ENCODE results near the gene PHC3. TPM values are rescaled to one million over a fixed set of nuclear protein-coding genes. Genes with fewer than 3 reads are reported as not detected.

Gene PHC3
- total and polyA plus RNA-seq, 2 of the 13 experiments (the other 11 are each of a cell fraction or from before 2014, with no cell fraction given): 24.1 to 49.0 TPM

DNA sequence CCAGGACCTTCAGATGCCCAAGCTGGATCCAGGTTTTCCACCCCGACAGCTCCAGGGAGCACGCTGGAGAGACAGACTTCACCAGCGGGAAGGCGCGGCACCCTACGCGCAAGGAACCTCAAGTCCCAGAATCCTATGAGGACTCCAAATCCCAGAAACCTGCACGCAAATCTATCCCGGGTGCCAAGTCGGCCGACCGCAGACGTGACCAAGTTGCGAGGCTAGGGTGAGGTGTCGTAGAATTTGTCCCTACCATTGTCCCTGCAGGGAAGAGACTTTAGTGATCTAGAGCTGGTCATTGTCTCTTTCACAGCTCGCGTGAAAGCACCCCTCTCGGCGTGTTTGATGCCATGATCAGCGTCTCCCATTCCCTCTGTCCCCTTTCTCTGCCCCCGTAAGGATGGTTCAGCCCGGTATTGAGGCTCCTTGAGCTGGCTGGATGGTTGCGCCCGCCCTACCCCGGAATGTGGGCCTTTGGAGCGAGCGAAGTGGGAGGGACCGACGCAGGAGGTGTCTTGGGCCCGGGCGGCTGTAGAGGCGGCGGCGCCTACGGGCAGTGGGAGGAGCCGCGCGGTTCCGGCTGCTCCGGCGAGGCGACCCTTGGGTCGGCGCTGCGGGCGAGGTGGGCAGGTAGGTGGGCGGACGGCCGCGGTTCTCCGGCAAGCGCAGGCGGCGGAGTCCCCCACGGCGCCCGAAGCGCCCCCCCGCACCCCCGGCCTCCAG, 40.6 kb upstream of the PHC3 start, which contains the start of gene PRKCI (continued):
- TF ChIP-seq, protein P1, sequence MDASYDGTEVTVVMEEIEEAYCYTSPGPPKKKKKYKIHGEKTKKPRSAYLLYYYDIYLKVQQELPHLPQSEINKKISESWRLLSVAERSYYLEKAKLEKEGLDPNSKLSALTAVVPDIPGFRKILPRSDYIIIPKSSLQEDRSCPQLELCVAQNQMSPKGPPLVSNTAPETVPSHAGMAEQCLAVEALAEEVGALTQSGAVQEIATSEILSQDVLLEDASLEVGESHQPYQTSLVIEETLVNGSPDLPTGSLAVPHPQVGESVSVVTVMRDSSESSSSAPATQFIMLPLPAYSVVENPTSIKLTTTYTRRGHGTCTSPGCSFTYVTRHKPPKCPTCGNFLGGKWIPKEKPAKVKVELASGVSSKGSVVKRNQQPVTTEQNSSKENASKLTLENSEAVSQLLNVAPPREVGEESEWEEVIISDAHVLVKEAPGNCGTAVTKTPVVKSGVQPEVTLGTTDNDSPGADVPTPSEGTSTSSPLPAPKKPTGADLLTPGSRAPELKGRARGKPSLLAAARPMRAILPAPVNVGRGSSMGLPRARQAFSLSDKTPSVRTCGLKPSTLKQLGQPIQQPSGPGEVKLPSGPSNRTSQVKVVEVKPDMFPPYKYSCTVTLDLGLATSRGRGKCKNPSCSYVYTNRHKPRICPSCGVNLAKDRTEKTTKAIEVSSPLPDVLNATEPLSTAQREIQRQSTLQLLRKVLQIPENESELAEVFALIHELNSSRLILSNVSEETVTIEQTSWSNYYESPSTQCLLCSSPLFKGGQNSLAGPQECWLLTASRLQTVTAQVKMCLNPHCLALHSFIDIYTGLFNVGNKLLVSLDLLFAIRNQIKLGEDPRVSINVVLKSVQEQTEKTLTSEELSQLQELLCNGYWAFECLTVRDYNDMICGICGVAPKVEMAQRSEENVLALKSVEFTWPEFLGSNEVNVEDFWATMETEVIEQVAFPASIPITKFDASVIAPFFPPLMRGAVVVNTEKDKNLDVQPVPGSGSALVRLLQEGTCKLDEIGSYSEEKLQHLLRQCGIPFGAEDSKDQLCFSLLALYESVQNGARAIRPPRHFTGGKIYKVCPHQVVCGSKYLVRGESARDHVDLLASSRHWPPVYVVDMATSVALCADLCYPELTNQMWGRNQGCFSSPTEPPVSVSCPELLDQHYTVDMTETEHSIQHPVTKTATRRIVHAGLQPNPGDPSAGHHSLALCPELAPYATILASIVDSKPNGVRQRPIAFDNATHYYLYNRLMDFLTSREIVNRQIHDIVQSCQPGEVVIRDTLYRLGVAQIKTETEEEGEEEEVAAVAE (CRISPR knock-in tag; IDR thresholded peaks at IDR 0.05; ENCODE audit: borderline replicate concordance): no peak
- TF ChIP-seq ZFP36 (IDR thresholded peaks at IDR 0.05; ENCODE audit: borderline replicate concordance, low read depth, low read length, partially characterized antibody) (no peak), TMF1 (CRISPR knock-in tag; IDR thresholded peaks at IDR 0.05; ENCODE audit: low read depth) (no peak), MED13 (CRISPR knock-in tag; IDR thresholded peaks at IDR 0.05) (no peak), ZFP91 (CRISPR knock-in tag; IDR thresholded peaks at IDR 0.05; ENCODE audit: borderline replicate concordance) (peak; percentile 57; the same call in 1 of the 2 replicates), ZNF484 (CRISPR knock-in tag; IDR thresholded peaks at IDR 0.05; ENCODE audit: borderline replicate concordance, low read depth) (no peak), ZBTB8A (CRISPR knock-in tag; IDR thresholded peaks at IDR 0.05; ENCODE audit: borderline replicate concordance, low read depth) (no peak), CHCHD3 (CRISPR knock-in tag; IDR thresholded peaks at IDR 0.05) (no peak), RARG (CRISPR knock-in tag; IDR thresholded peaks at IDR 0.05; ENCODE audit: low read depth) (no peak), ZFP37 (CRISPR knock-in tag; IDR thresholded peaks at IDR 0.05; ENCODE audit: borderline replicate concordance) (no peak), PHB2 (IDR thresholded peaks at IDR 0.05; ENCODE audit: partially characterized antibody) (no peak), ZNF512 (CRISPR knock-in tag; IDR thresholded peaks at IDR 0.05) (no peak), XRCC5 (optimal IDR thresholded peaks at IDR 0.05; ENCODE audit: low read length) (peak; percentile 52), ZNF160 (CRISPR knock-in tag; IDR thresholded peaks at IDR 0.05) (no peak), MTF1 (CRISPR knock-in tag; IDR thresholded peaks at IDR 0.05) (no peak), SP2 (CRISPR knock-in tag; IDR thresholded peaks at IDR 0.05) (no peak), SPEN (CRISPR knock-in tag; IDR thresholded peaks at IDR 0.05; ENCODE audit: low read depth) (peak; percentile 33), ZNF670 (CRISPR knock-in tag; IDR thresholded peaks at IDR 0.05; ENCODE audit: borderline replicate concordance) (no peak), PCBP1 (IDR thresholded peaks at IDR 0.05; ENCODE audit: borderline replicate concordance, low read depth, low read length) (peak; percentile 90)
- TF ChIP-seq, protein P2, sequence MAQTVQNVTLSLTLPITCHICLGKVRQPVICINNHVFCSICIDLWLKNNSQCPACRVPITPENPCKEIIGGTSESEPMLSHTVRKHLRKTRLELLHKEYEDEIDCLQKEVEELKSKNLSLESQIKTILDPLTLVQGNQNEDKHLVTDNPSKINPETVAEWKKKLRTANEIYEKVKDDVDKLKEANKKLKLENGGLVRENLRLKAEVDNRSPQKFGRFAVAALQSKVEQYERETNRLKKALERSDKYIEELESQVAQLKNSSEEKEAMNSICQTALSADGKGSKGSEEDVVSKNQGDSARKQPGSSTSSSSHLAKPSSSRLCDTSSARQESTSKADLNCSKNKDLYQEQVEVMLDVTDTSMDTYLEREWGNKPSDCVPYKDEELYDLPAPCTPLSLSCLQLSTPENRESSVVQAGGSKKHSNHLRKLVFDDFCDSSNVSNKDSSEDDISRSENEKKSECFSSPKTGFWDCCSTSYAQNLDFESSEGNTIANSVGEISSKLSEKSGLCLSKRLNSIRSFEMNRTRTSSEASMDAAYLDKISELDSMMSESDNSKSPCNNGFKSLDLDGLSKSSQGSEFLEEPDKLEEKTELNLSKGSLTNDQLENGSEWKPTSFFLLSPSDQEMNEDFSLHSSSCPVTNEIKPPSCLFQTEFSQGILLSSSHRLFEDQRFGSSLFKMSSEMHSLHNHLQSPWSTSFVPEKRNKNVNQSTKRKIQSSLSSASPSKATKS (CRISPR knock-in tag; IDR thresholded peaks at IDR 0.05): no peak
